CD4-positive, alpha-beta T cell (primary cell): ENCODE results near the gene ADGRB3. TPM values are rescaled to one million over a fixed set of nuclear protein-coding genes. Genes with fewer than 3 reads are reported as not detected.

Experiments
- ATAC-seq: fragments of 200-7000 bp; cut with Tn5 transposase; one replicate; pipeline ENCODE4 v1.10.0; 2022; ENCODE audit warnings: mild to moderate bottlenecking; ENCODE audit not compliant: poor library complexity
- CTCF ChIA-PET: fragments of 350-600 bp; sonication (Branson Sonifier 250); formaldehyde crosslinking; loops from one replicate; lab custom pipeline; 2021; ENCODE audit warnings: antibody characterized with exemption, inconsistent platforms; lab: Charles Lee
- POLR2A ChIA-PET: fragments of 350-600 bp; sonication (Branson Sonifier 250); formaldehyde crosslinking; loops from one replicate; lab custom pipeline; 2021; ENCODE audit warnings: antibody characterized with exemption, inconsistent platforms; lab: Charles Lee
- DNase-seq, 14 experiments: peaks; one replicate each; pipeline ENCODE4 v3.0.0-alpha.2; 2013 to 2020; ENCODE audit warnings: mixed read lengths in 2 of 14
- H3K27ac ChIP-seq, 2 donors: one replicate each; pipeline versions ENCODE4 v1.5.1 to v1.7.0; 2013; ENCODE audit warnings: low read length in 2 of 2, low read depth in 1 of 2, mild to moderate bottlenecking in 1 of 2
- H3K27me3 ChIP-seq, 2 experiments: 1 replicate in 1 of 2; 2 replicates in 1 of 2; pipeline versions ENCODE4 v1.6.1 to v1.7.0; 2013; ENCODE audit warnings: low read length in 2 of 2, control low read depth in 1 of 2, mild to moderate bottlenecking in 1 of 2, moderate library complexity in 1 of 2; ENCODE audit not compliant: insufficient read depth in 2 of 2, control insufficient read depth in 1 of 2
- H3K36me3 ChIP-seq: one replicate; pipeline ENCODE4 v1.6.1; 2013; ENCODE audit warnings: low read length, control low read depth; ENCODE audit not compliant: insufficient read depth
- H3K4me1 ChIP-seq: one replicate; pipeline ENCODE4 v1.6.1; 2013; ENCODE audit warnings: low read length, control low read depth; ENCODE audit not compliant: insufficient read depth
- H3K4me3 ChIP-seq: one replicate; pipeline ENCODE4 v1.5.1; 2013; ENCODE audit warnings: mild to moderate bottlenecking, low read length, moderate library complexity
- H3K9me3 ChIP-seq, 2 experiments: 1 replicate in 1 of 2; 2 replicates in 1 of 2; pipeline versions ENCODE4 v1.6.1 to v1.7.0; 2013; ENCODE audit warnings: low read length in 2 of 2, mild to moderate bottlenecking in 2 of 2, control low read depth in 1 of 2, moderate library complexity in 1 of 2; ENCODE audit not compliant: control insufficient read depth in 1 of 2, insufficient read depth in 1 of 2
- H3K27ac Mint-ChIP-seq: one replicate; pipeline ENCODE4 v1.8.0; 2020; ENCODE audit warnings: mixed read lengths
- H3K27me3 Mint-ChIP-seq: one replicate; pipeline ENCODE4 v1.8.0; 2021; ENCODE audit warnings: mixed read lengths
- H3K36me3 Mint-ChIP-seq: one replicate; pipeline ENCODE4 v1.8.0; 2021; ENCODE audit warnings: low read depth, mixed read lengths
- H3K4me1 Mint-ChIP-seq: one replicate; pipeline ENCODE4 v1.8.0; 2021; ENCODE audit warnings: low read depth, mixed read lengths
- H3K4me3 Mint-ChIP-seq: one replicate; pipeline ENCODE4 v1.8.0; 2020; ENCODE audit warnings: mild to moderate bottlenecking, mixed read lengths
- H3K9me3 Mint-ChIP-seq: one replicate; pipeline ENCODE4 v1.8.0; 2020; ENCODE audit warnings: mixed read lengths
- intact Hi-C, 2 experiments: fragments of 100-400 bp; cut with DNase I in 1 of 2; cut with micrococcal nuclease in 1 of 2; formaldehyde crosslinking; loops; one replicate each; pipeline versions ENCODE4 v1.15.1 to v1.9.0; 2023 to 2025; cut with DNase I, micrococcal nuclease
- total RNA-seq, 174 experiments: library from RNA in 2 of 174; stranded (reverse) in 2 of 174; gene quantifications; one replicate each; pipeline ENCODE4 v1.2.3 and lab custom pipeline; 2021 to 2026
- TF ChIP-seq, protein P1 (sequence below): fragments of 200-600 bp; IDR thresholded peaks from one replicate; pipeline ENCODE4 v1.8.0; 2022; ENCODE audit warnings: antibody characterized with exemption, mild to moderate bottlenecking

Gene ADGRB3
- total RNA-seq, 2 experiments from 2014 or later, result not detected

- Histone ChIP-seq H3K4me3 (no peak overlapping the region), H3K4me1 (no peaks in the 10 kb centered on the region), H3K27me3 (no peaks in the 10 kb centered on the region), H3K27ac (no peak overlapping the region), H3K9me3 (no peaks in the 10 kb centered on the region), H3K36me3 (no peaks in the 10 kb centered on the region)
- no peaks in the 10 kb centered on the region for H3K36me3 Mint-ChIP-seq
- no peak overlapping the region for H3K27ac Mint-ChIP-seq
- DNase-seq, result no peak
- ATAC-seq, result no peak
- no peaks in the 10 kb centered on the region for H3K9me3 Mint-ChIP-seq
- ChIA-PET CTCF (no interaction called here), POLR2A (no interaction called here)
- H3K27me3 Mint-ChIP-seq, result no peaks in the 10 kb centered on the region
- no peaks in the 10 kb centered on the region for H3K4me1 Mint-ChIP-seq
- intact Hi-C loops, result no loop called here
- TF ChIP-seq, protein P1, sequence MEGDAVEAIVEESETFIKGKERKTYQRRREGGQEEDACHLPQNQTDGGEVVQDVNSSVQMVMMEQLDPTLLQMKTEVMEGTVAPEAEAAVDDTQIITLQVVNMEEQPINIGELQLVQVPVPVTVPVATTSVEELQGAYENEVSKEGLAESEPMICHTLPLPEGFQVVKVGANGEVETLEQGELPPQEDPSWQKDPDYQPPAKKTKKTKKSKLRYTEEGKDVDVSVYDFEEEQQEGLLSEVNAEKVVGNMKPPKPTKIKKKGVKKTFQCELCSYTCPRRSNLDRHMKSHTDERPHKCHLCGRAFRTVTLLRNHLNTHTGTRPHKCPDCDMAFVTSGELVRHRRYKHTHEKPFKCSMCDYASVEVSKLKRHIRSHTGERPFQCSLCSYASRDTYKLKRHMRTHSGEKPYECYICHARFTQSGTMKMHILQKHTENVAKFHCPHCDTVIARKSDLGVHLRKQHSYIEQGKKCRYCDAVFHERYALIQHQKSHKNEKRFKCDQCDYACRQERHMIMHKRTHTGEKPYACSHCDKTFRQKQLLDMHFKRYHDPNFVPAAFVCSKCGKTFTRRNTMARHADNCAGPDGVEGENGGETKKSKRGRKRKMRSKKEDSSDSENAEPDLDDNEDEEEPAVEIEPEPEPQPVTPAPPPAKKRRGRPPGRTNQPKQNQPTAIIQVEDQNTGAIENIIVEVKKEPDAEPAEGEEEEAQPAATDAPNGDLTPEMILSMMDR, result no peak
- H3K4me3 Mint-ChIP-seq, result no peak overlapping the region
Measured at GRCh38 chr6:69265706-69266105, 630.6 kb downstream of the ADGRB3 start.

DNA sequence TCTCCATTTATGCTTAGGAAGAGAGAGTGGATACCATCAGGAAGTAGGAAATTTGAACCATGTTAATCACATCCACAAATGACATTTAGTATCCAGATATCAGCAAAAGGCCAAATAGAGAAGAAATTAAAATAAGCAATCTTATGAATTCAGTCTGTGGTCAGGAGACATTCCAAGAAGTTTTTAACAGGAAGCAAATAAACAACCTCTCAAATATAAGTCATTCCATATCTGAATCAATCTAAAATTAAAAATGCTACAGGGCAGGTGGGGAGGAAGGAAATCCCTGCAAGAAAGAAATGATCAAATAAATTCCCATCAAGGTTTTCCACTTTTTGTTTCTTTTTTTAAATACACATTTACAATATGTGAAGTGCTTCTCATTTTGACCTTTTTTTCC lies 641.1 kb downstream of the ADGRB3 start:
- CTCF ChIA-PET, result no interaction called here

DNA sequence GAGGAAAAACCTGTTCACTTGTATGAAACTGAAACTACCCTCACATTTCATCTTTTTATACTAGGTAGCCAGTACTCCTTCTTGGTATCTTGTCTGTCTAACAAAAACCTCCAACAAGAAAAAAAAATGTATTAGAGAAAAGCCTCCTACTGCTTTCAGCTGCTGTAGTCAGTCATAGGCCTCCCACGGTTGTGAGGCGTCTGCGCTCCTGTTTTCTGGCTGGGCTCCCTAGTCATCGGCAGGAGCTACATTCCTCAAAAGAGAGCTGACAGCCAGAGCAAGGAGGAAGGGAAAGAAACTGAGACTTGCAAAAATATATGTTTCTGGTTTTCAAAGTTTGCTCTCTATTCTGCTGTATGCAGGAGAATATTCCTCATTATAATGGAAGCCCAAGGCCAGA lies 644.7 kb downstream of the ADGRB3 start:
- no peaks in the 10 kb centered on the region for H3K4me1 Mint-ChIP-seq
- intact Hi-C loops, result no loop called here
- H3K27me3 ChIP-seq, result no peaks in the 10 kb centered on the region

More for the DNA sequence above, 641.1 kb downstream of the ADGRB3 start:
- intact Hi-C loops, result no loop called here
- Mint-ChIP-seq H3K4me1 (no peaks in the 10 kb centered on the region), H3K9me3 (no peaks in the 10 kb centered on the region), H3K36me3 (no peaks in the 10 kb centered on the region), H3K27me3 (no peaks in the 10 kb centered on the region), H3K4me3 (no peak overlapping the region), H3K27ac (no peak overlapping the region)
- H3K4me1 ChIP-seq, result no peaks in the 10 kb centered on the region
- no peaks in the 10 kb centered on the region for H3K27me3 ChIP-seq
- TF ChIP-seq, protein P1, result no peak
- no peak overlapping the region for H3K4me3 ChIP-seq
- POLR2A ChIA-PET, result no interaction called here
- H3K9me3 ChIP-seq, result no peaks in the 10 kb centered on the region
- no peak overlapping the region for H3K27ac ChIP-seq
- ATAC-seq (no peak), DNase-seq (no peak)
- H3K36me3 ChIP-seq, result no peaks in the 10 kb centered on the region

More for the DNA sequence above, 644.7 kb downstream of the ADGRB3 start:
- no peak overlapping the region for H3K4me3 ChIP-seq
- no peak for DNase-seq
- no peaks in the 10 kb centered on the region for H3K27me3 Mint-ChIP-seq
- peaks cover 2% of the 10 kb centered on the region for H3K9me3 Mint-ChIP-seq
- H3K9me3 ChIP-seq, result no peaks in the 10 kb centered on the region
- TF ChIP-seq, protein P1, result no peak
- POLR2A ChIA-PET, result no interaction called here
- H3K4me3 Mint-ChIP-seq, result no peak overlapping the region
- H3K36me3 Mint-ChIP-seq, result no peaks in the 10 kb centered on the region
- no peaks in the 10 kb centered on the region for H3K36me3 ChIP-seq
- no peaks in the 10 kb centered on the region for H3K4me1 ChIP-seq
- no peak overlapping the region for H3K27ac Mint-ChIP-seq
- no peak overlapping the region for H3K27ac ChIP-seq
- ATAC-seq, result no peak
- CTCF ChIA-PET, result no interaction called here
